Liver (tissue), 9 donors: ENCODE data around the gene NLGN1. TPM values are rescaled to one million over a fixed set of nuclear protein-coding genes. Genes with fewer than 3 reads are reported as not detected.
A peak's percentile ranks its signal among the peaks of the same experiment; 100 is the strongest.

Experiments
- DNase-seq: peaks from one replicate; pipeline ENCODE4 v3.0.0-alpha.2; 2017; ENCODE audit warnings: low spot score
- H3K27ac ChIP-seq, 2 donors: one replicate each; pipeline ENCODE4 v1.7.0; 2013; ENCODE audit warnings: inconsistent platforms in 2 of 2, low read length in 2 of 2, control low read depth in 1 of 2, low read depth in 1 of 2, mild to moderate bottlenecking in 1 of 2
- H3K27me3 ChIP-seq, 4 donors: one replicate each; pipeline versions ENCODE4 v1.6.1 to v1.7.0; 2013; ENCODE audit warnings: low read length in 3 of 4, inconsistent platforms in 1 of 4, mild to moderate bottlenecking in 1 of 4, moderate library complexity in 1 of 4; ENCODE audit not compliant: control insufficient read depth in 4 of 4, insufficient read depth in 4 of 4
- H3K36me3 ChIP-seq, 4 donors: one replicate each; pipeline versions ENCODE4 v1.6.1 to v1.7.0; 2013; ENCODE audit warnings: low read length in 3 of 4, mild to moderate bottlenecking in 3 of 4, low read depth in 1 of 4, moderate library complexity in 1 of 4; ENCODE audit not compliant: control insufficient read depth in 4 of 4, insufficient read depth in 3 of 4
- H3K4me1 ChIP-seq, 4 donors: one replicate each; pipeline versions ENCODE4 v1.6.1 to v1.7.0; 2013; ENCODE audit warnings: low read length in 3 of 4, mild to moderate bottlenecking in 3 of 4, moderate library complexity in 1 of 4; ENCODE audit not compliant: control insufficient read depth in 4 of 4, insufficient read depth in 4 of 4
- H3K4me3 ChIP-seq, 3 donors: one replicate each; pipeline versions ENCODE4 v1.6.1 to v1.7.0; 2013; ENCODE audit warnings: low read length in 3 of 3, control low read depth in 1 of 3, low read depth in 1 of 3, mild to moderate bottlenecking in 1 of 3
- H3K9ac ChIP-seq, 2 donors: one replicate each; pipeline ENCODE4 v1.7.0; 2013; ENCODE audit warnings: low read length in 2 of 2, mild to moderate bottlenecking in 2 of 2, moderate library complexity in 2 of 2, control low read depth in 1 of 2, low read depth in 1 of 2
- H3K9me3 ChIP-seq, 4 donors: one replicate each; pipeline versions ENCODE4 v1.6.1 to v1.7.0; 2013; ENCODE audit warnings: low read length in 3 of 4; ENCODE audit not compliant: control insufficient read depth in 4 of 4
- CTCF ChIP-seq: fragments of 150-350 bp; IDR thresholded peaks from 2 replicates; pipeline ENCODE4 v1.5.1; 2017; ENCODE audit warnings: improper control_type of control experiment, low read depth, low read length; ENCODE audit not compliant: missing input control
- FOXA1 ChIP-seq: IDR thresholded peaks from 2 replicates; pipeline ENCODE4 v1.6.1; 2016; ENCODE audit warnings: antibody characterized with exemption
- FOXA2 ChIP-seq: IDR thresholded peaks from 2 replicates; pipeline ENCODE4 v1.6.1; 2016; ENCODE audit warnings: antibody characterized with exemption
- GABPA ChIP-seq, 2 donors: IDR thresholded peaks in 1 of 2; conservative IDR thresholded peaks in 1 of 2; 2 replicates each; pipeline ENCODE4 v1.6.1; 2016; ENCODE audit warnings: antibody characterized with exemption in 2 of 2, mild to moderate bottlenecking in 1 of 2, moderate library complexity in 1 of 2
- HNF4A ChIP-seq, 2 donors: conservative IDR thresholded peaks; 2 replicates each; pipeline ENCODE4 v1.6.1; 2016; ENCODE audit warnings: antibody characterized with exemption in 2 of 2, mild to moderate bottlenecking in 2 of 2
- HNF4G ChIP-seq: IDR thresholded peaks from 2 replicates; pipeline ENCODE4 v1.6.1; 2016; ENCODE audit warnings: antibody characterized with exemption
- JUND ChIP-seq, 2 donors: IDR thresholded peaks; 2 replicates each; pipeline ENCODE4 v1.6.1; 2016; ENCODE audit warnings: antibody characterized with exemption in 2 of 2
- NR2F2 ChIP-seq: IDR thresholded peaks from 2 replicates; pipeline ENCODE4 v1.6.1; 2016; ENCODE audit warnings: antibody characterized with exemption
- RAD21 ChIP-seq, 2 donors: IDR thresholded peaks; 2 replicates each; pipeline ENCODE4 v1.6.1; 2016; ENCODE audit warnings: antibody characterized with exemption in 2 of 2, mild to moderate bottlenecking in 2 of 2
- REST ChIP-seq: IDR thresholded peaks from 2 replicates; pipeline ENCODE4 v1.6.1; 2016; ENCODE audit warnings: antibody characterized with exemption, mild to moderate bottlenecking
- RXRA ChIP-seq, 2 donors: IDR thresholded peaks; 2 replicates each; pipeline ENCODE4 v1.6.1; 2017 to 2018; ENCODE audit warnings: antibody characterized with exemption in 2 of 2, mild to moderate bottlenecking in 1 of 2
- SP1 ChIP-seq: IDR thresholded peaks from 2 replicates; pipeline ENCODE4 v1.6.1; 2018; ENCODE audit warnings: antibody characterized with exemption, mild to moderate bottlenecking
- TAF1 ChIP-seq: conservative IDR thresholded peaks from 2 replicates; pipeline ENCODE4 v1.6.1; 2016; ENCODE audit warnings: antibody characterized with exemption, mild to moderate bottlenecking
- YY1 ChIP-seq: IDR thresholded peaks from 2 replicates; pipeline ENCODE4 v1.6.1; 2016; ENCODE audit warnings: antibody characterized with exemption, mild to moderate bottlenecking
- ZBTB33 ChIP-seq: IDR thresholded peaks from 2 replicates; pipeline ENCODE4 v1.6.1; 2016; ENCODE audit warnings: antibody characterized with exemption
- WGBS: extraction: QIAGEN DNeasy Blood & Tissue Kit; methylation state at CpG from one replicate; pipeline ENCODE4 v1.1.7; 2013; 5-methylcytosine and 5-hydroxymethylcytosine counted together
- polyA plus RNA-seq, 2 donors: library from polyadenylated mRNA; stranded (reverse) in 1 of 2; unstranded in 1 of 2; fragments of 200-250 nt in 1 of 2; fragments of >200 nt in 1 of 2; fragmentation: Nextera tagmentation in 1 of 2; extraction: Ambion mirVana in 1 of 2; gene quantifications; one replicate each; pipeline versions ENCODE4 v1.2.1 to v1.2.3, GENCODE V29; 2013 to 2015
- total RNA-seq, 2 donors: library from RNA; depleted of rRNA; stranded (reverse); fragments of >200 nt; gene quantifications; one replicate each; pipeline ENCODE4 v1.2.3, GENCODE V29; 2014
- TF ChIP-seq, protein P1 (sequence below): IDR thresholded peaks from 2 replicates; pipeline ENCODE4 v1.6.1; 2016; ENCODE audit warnings: antibody characterized with exemption
- TF ChIP-seq, protein P2 (sequence below): IDR thresholded peaks from 2 replicates; pipeline ENCODE4 v1.6.1; 2016; ENCODE audit warnings: antibody characterized with exemption
- donor health status: healthy.
- donor health status: healthy.
- donor health status: healthy.
- donor health status: healthy.
- donor health status: healthy.

The NLGN1 gene
- total and polyA plus RNA-seq, 4 donors = 0.02 to 0.67 (median 0.37) TPM; not detected in 1

DNA sequence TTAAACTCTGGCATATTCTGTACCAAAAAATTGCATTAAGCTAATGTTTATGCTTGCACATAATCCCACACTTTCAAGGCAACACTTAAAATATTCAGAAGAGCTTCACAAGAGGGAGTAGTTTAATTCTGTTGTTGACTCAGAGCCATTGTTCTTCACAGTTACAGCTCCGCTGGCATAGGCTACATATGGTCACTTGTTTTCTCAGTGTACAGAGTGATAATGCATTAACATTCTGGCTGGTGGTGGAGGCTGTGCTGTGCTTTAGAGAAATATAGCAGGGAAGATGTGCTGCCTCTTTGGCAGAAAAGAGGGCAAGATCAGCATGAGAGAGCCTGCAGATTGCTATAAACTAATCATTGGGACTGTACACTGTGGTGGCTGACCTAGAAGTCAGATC is 13.3 kb downstream of the NLGN1 start (continued):
- TF ChIP-seq REST (no peak), FOXA1 (no peak), SP1 (no peak), RXRA (IDR thresholded peaks at IDR 0.05) (no peak), TAF1 (no peak), FOXA2 (no peak), HNF4A (conservative IDR thresholded peaks at IDR 0.05) (no peak), YY1 (no peak), JUND (IDR thresholded peaks at IDR 0.05) (no peak)

DNA sequence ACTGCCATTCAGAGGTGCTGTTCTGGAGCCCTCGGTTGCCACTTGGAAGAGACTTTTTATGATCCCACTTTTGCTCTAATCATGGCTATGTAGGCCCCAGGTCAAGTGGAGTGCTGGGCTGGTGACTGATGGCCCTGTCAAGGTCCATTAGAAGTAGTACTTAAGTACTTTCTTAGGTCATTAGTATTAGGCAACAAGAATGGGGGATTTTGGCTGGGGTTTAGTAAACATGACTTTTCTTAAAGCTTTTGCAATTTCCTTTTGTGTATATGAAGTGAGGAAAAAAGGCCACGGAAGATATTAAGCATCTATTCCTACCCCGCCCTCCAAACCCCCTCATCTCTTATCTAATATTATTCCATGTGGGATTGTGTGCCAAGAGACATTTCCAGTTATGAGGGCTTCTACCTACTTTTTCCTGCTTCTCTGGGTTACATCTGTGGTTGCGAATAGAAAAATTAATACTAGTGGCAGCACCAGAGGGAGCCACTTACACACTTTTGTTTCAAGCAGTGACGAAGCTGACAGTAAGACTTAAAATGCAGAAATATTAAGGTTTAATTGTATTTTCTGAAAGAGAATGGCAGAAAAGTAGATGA is 13.9 kb downstream of the NLGN1 start:
- Histone ChIP-seq H3K27ac (no peak overlapping the region), H3K27me3 (no peaks in the 10 kb centered on the region), H3K9me3 (no peaks in the 10 kb centered on the region), H3K9ac (no peak overlapping the region), H3K36me3 (no peaks in the 10 kb centered on the region), H3K4me1 (no peaks in the 10 kb centered on the region), H3K4me3 (no peak overlapping the region)
- TF ChIP-seq TAF1 (no peak), RAD21 (IDR thresholded peaks at IDR 0.05) (peak in 1 of 2 donors; percentile 25), SP1 (no peak), RXRA (IDR thresholded peaks at IDR 0.05) (no peak), GABPA (IDR thresholded peaks at IDR 0.05 in 1 of 2, conservative IDR thresholded peaks at IDR 0.05 in 1 of 2) (no peak)
- WGBS = 46% methylated on average over 5 of the region's 5 CpGs
- no peak for DNase-seq

- WGBS = 88% methylated on average over 1 of the region's 1 CpG
Observed at GRCh38 chr3:173416070-173416469, 18.5 kb downstream of the NLGN1 start.

More at GRCh38 chr3:173416070-173416469, 18.5 kb downstream of the NLGN1 start:
- Histone ChIP-seq H3K9me3 (no peaks in the 10 kb centered on the region), H3K27me3 (no peaks in the 10 kb centered on the region), H3K4me1 (no peaks in the 10 kb centered on the region), H3K4me3 (no peak overlapping the region), H3K27ac (no peak overlapping the region), H3K36me3 (no peaks in the 10 kb centered on the region), H3K9ac (no peak overlapping the region)
- DNase-seq = no peak
- TF ChIP-seq JUND (IDR thresholded peaks at IDR 0.05) (no peak), REST (no peak), FOXA2 (no peak), RXRA (IDR thresholded peaks at IDR 0.05) (no peak), ZBTB33 (no peak), GABPA (IDR thresholded peaks at IDR 0.05 in 1 of 2, conservative IDR thresholded peaks at IDR 0.05 in 1 of 2) (no peak), FOXA1 (no peak), HNF4A (conservative IDR thresholded peaks at IDR 0.05) (no peak), HNF4G (no peak), TAF1 (no peak), CTCF (no peak), SP1 (no peak), RAD21 (IDR thresholded peaks at IDR 0.05) (no peak), NR2F2 (no peak)
- TF ChIP-seq, protein P1, sequence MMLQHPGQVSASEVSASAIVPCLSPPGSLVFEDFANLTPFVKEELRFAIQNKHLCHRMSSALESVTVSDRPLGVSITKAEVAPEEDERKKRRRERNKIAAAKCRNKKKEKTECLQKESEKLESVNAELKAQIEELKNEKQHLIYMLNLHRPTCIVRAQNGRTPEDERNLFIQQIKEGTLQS = no peak
- TF ChIP-seq, protein P2, sequence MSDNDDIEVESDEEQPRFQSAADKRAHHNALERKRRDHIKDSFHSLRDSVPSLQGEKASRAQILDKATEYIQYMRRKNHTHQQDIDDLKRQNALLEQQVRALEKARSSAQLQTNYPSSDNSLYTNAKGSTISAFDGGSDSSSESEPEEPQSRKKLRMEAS = no peak
